HFF-Myc (cell line): ENCODE data around the gene MLXIP.
"Not testable (repeated sequence)": the region's sequence is repeated elsewhere in the genome, so short reads cannot be mapped to it uniquely, and the experiment has no call there.

Experiments used
- DNase-seq: peaks from one replicate; pipeline ENCODE4 v3.0.0-alpha.2; 2011; ENCODE audit warnings: low read depth; ENCODE audit errors: extremely low read depth
- H3K4me3 ChIP-seq: replicated peaks from 2 replicates; pipeline ENCODE4 v1.5.1; 2011; ENCODE audit warnings: low read depth, mild to moderate bottlenecking, control low read depth, low read length
- TF ChIP-seq, protein P1 (sequence below): IDR thresholded peaks from 2 replicates; pipeline ENCODE4 v1.5.1; 2012; ENCODE audit warnings: mild to moderate bottlenecking, low read depth, low read length, control low read depth; ENCODE audit errors: missing control alignments

Gene MLXIP

GRCh38 chr12:122054842-122055520 lies 23.6 kb upstream of the MLXIP start:
- H3K4me3 ChIP-seq: no peak overlapping the region
- TF ChIP-seq, protein P1, sequence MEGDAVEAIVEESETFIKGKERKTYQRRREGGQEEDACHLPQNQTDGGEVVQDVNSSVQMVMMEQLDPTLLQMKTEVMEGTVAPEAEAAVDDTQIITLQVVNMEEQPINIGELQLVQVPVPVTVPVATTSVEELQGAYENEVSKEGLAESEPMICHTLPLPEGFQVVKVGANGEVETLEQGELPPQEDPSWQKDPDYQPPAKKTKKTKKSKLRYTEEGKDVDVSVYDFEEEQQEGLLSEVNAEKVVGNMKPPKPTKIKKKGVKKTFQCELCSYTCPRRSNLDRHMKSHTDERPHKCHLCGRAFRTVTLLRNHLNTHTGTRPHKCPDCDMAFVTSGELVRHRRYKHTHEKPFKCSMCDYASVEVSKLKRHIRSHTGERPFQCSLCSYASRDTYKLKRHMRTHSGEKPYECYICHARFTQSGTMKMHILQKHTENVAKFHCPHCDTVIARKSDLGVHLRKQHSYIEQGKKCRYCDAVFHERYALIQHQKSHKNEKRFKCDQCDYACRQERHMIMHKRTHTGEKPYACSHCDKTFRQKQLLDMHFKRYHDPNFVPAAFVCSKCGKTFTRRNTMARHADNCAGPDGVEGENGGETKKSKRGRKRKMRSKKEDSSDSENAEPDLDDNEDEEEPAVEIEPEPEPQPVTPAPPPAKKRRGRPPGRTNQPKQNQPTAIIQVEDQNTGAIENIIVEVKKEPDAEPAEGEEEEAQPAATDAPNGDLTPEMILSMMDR: no peak
- DNase-seq: no peak

DNA sequence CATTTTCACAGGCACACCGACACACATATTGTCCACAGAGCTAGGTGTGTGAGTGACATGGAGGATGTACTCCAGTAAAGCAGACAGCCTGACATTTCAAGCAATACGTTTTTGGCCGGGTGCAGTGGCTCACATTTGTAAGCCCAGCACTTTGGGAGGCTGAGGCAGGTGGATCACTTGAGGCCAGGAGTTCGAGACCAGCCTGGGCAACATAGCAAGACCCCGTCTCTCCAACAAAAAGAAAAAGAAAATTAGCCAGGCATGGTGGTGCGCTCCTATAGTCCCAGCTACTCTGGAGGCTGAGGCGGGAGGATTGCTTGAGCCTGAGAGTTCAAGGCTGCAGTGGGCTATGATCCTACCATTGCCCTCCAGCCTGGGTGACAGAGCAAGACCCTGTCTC lies 22.1 kb upstream of the MLXIP start:
- H3K4me3 ChIP-seq, DNase-seq: not testable (repeated sequence)

DNA sequence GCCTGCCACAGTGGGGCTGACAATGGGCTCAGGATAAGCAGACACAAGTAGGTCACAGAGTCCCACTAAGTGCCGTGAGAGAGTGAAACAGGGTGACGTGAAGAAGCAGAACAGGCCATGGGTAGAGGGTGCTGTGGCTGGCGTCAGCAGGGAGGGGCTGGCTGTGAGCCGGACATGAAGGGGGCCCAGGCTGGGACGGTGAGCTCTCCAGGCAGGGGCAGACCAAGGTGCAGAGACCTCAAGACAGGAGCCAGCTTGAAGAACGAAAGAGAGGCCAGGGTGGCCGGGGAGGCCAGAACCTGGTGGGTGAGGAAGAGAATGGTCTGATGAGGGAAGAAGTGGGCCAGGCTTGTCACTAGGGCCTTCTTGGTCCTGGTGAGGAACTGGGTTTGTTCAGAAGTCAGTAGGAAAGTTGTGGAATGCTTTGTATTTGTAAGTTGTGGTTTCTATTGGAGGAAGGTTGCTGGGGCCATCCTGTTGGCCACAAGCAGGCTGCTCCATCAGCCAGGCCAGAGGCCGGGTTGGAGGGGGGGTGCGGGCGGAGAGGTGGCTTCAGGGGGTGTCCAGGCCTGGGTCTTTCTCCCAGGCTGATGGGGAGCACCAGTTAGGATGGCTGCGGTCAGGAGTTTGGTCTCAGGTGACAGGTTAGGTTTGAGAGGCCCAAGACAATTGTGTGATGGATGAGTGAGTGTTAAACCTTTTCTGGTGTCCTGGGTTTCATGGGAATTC lies 21.4 kb upstream of the MLXIP start:
- no peak overlapping the region for H3K4me3 ChIP-seq
- TF ChIP-seq, protein P1: no peak
- DNase-seq: no peak

DNA sequence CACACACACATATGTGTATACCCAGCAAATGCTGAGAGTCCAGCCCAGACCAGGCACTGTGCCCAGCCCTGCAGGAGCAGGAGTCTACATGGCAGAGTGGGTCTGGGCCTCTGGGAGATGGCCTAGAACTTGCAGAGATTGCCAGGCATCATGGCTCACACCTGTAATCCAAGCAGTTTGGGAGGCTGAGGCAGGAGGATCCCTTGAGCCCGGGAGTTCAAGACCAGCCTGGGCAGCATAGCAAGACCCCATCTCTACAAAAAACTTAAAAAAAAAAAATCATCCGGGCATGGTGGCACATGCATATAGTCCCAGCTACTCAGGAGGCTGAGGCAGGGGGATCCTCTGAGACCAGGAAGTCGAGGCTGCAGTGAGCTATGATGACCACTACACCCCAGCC lies 20.8 kb upstream of the MLXIP start:
- no peak overlapping the region for H3K4me3 ChIP-seq
- TF ChIP-seq, protein P1: no peak
- no peak for DNase-seq

GRCh38 chr12:122058549-122059149 lies 19.9 kb upstream of the MLXIP start:
- H3K4me3 ChIP-seq: no peak overlapping the region
- no peak for DNase-seq
- TF ChIP-seq, protein P1: no peak

DNA sequence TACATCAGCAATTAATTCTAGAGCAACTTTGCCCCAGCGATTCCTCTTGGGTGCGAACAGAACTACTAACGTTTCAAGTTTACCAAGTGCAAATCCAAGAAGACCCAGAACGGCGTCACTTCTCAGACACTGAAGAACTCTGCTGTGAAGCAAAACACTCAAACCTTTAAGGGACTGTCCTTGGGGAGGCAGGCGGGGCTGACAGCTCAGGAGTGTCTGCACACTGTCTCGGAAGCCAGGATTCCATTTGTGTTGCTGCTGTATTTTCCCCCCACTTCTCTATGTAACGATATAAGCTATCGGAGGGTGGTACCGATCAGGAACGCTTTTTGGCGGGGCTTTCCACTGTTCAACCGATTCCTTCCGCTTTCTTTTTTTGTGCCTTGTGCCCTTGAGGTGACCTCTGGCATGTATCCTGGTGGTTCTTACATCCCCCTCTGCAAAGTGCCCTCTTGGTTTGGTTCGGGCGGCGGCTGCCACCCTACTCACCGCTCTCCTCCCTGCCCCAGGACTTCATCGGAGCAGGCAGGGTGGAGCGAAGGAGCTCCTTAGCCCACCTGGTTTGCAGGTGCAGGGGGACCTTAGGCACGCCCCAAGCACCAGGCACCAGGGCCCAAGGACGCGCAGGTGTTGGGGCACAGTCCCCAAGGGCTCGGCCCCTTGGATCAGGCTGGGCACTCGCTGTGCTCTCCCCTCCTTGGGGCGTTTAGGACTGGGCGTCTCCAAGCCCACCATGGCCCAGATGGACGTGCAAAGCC lies 19.2 kb upstream of the MLXIP start:
- no peak overlapping the region for H3K4me3 ChIP-seq
- TF ChIP-seq, protein P1: no peak
- no peak for DNase-seq

DNA sequence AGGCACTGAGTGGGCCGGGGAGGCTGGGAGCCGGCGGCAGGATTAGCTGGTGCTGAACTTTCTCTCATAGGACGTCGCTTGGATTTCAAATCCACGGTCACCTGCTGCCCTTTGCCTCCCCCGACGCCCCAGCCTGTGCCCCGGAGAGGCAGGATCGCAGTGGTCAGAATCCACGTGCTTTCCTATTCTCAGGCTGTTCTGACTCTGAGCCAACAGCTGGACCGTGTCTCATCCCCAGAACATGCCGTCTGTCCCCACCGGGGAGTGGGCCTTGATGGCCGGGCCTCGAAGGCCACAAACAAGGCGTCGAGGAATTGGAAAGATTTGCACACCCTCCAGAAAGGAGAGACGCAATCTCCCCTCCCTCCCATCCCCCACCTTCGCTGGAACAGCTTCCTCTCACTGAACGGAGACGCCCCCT lies 18.5 kb upstream of the MLXIP start:
- no peak overlapping the region for H3K4me3 ChIP-seq
- TF ChIP-seq, protein P1: no peak
- DNase-seq: no peak
